HL-60 (cell line): ENCODE data around the gene WDR27.
"Not testable (repeated sequence)": the region's sequence is repeated elsewhere in the genome, so short reads cannot be mapped to it uniquely, and the experiment has no call there.

ENCODE experiments used
- DNase-seq, 2 experiments: peaks; one replicate each; pipeline ENCODE4 v3.0.0-alpha.2; 2010 to 2020; ENCODE audit warnings: low read depth in 1 of 2, low spot score in 1 of 2
- H3K27ac ChIP-seq: fragments of 250-450 bp; sonication (Bioruptor Pico); replicated peaks from 2 replicates; pipeline ENCODE4 v1.5.1; 2020; ENCODE audit warnings: mild to moderate bottlenecking, moderate library complexity
- H3K27me3 ChIP-seq: fragments of 250-450 bp; sonication (Bioruptor Pico); 2 replicates; pipeline ENCODE4 v1.5.1; 2021; ENCODE audit warnings: mild to moderate bottlenecking, moderate library complexity; ENCODE audit not compliant: insufficient read depth, poor library complexity, severe bottlenecking
- H3K4me3 ChIP-seq: replicated peaks from 2 replicates; pipeline ENCODE4 v1.5.1; 2011; ENCODE audit warnings: mild to moderate bottlenecking, control low read depth, low read length; ENCODE audit not compliant: insufficient read depth
- GABPA ChIP-seq: IDR thresholded peaks from 2 replicates; pipeline ENCODE4 v1.6.1; 2012; ENCODE audit warnings: low read depth
- POLR2AphosphoS5 ChIP-seq: IDR thresholded peaks from 2 replicates; pipeline ENCODE4 v1.6.1; 2012; ENCODE audit warnings: low read depth
- REST ChIP-seq: IDR thresholded peaks from 2 replicates; pipeline ENCODE4 v1.6.1; 2012; ENCODE audit warnings: low read depth; ENCODE audit not compliant: insufficient replicate concordance
- SPI1 ChIP-seq: IDR thresholded peaks from 2 replicates; pipeline ENCODE4 v1.6.1; 2012; ENCODE audit warnings: low read depth, mild to moderate bottlenecking, borderline replicate concordance
- TF ChIP-seq, protein P1 (sequence below): IDR thresholded peaks from one replicate; pipeline ENCODE4 v1.5.1; 2011; ENCODE audit warnings: low read length, control low read depth, inconsistent platforms; ENCODE audit not compliant: insufficient read depth

WDR27 gene

GRCh38 chr6:169520104-169520503 lies 181.7 kb downstream of the WDR27 start:
- DNase-seq = no peak
- Histone ChIP-seq H3K4me3 (no peak overlapping the region), H3K27me3 (no peaks in the 10 kb centered on the region), H3K27ac (no peak overlapping the region)
- TF ChIP-seq POLR2AphosphoS5 = no peak
- TF ChIP-seq SPI1 = no peak
- TF ChIP-seq, protein P1, sequence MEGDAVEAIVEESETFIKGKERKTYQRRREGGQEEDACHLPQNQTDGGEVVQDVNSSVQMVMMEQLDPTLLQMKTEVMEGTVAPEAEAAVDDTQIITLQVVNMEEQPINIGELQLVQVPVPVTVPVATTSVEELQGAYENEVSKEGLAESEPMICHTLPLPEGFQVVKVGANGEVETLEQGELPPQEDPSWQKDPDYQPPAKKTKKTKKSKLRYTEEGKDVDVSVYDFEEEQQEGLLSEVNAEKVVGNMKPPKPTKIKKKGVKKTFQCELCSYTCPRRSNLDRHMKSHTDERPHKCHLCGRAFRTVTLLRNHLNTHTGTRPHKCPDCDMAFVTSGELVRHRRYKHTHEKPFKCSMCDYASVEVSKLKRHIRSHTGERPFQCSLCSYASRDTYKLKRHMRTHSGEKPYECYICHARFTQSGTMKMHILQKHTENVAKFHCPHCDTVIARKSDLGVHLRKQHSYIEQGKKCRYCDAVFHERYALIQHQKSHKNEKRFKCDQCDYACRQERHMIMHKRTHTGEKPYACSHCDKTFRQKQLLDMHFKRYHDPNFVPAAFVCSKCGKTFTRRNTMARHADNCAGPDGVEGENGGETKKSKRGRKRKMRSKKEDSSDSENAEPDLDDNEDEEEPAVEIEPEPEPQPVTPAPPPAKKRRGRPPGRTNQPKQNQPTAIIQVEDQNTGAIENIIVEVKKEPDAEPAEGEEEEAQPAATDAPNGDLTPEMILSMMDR = no peak
- TF ChIP-seq REST = no peak
- no peak for TF ChIP-seq GABPA

DNA sequence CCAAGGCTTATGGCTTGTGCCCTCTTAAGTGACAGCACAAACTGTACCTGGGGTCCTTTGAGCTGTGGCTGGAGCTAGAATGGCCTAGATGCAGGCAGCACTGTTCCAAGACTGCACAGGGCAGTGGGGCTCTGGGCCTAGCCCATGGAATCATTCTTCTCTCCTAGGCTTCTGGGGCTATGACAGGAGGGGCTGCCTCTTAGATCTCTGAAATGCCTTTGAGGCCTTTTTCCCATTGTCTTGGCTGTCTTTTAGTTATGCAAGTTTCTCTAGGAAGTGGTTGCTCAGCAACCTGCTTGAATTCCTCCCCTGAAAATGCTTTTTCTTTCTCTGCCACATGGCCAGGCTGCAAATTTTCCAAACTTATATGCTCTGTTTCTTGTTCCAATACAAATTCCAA lies 183.4 kb downstream of the WDR27 start:
- no peaks in the 10 kb centered on the region for H3K27me3 ChIP-seq
- TF ChIP-seq POLR2AphosphoS5 = no peak
- TF ChIP-seq, protein P1 = no peak
- no peak for TF ChIP-seq REST
- no peak for TF ChIP-seq GABPA
- TF ChIP-seq SPI1 = no peak
- no peak overlapping the region for H3K27ac ChIP-seq
- DNase-seq = no peak
- H3K4me3 ChIP-seq = no peak overlapping the region

- no peak for DNase-seq
- TF ChIP-seq, protein P1 = no peak
- no peak for TF ChIP-seq REST
- Histone ChIP-seq H3K4me3 (no peak overlapping the region), H3K27ac (no peak overlapping the region), H3K27me3 (no peaks in the 10 kb centered on the region)
Observed at GRCh38 chr6:169513478-169514193, 188.2 kb downstream of the WDR27 start.

DNA sequence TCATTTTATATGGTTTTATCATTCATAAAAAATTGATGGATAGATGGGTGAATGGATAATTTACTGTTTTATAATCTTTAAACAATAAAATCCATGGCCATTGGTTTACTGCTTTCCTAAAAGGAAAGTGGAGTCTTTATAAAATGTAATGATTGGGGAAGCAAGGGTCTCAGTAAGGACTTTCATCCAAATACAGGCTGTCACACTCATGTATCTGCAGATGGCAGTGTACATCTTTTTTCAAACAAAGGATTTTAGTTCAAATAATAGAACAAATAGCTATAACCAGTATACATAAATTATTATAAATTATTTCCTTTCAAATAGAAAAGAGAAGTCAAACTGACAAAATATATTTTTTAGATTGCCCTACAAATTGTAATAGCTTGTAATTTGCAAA lies 190.0 kb downstream of the WDR27 start:
- not testable (repeated sequence) for H3K4me3 ChIP-seq, H3K27ac ChIP-seq, DNase-seq, H3K27me3 ChIP-seq
